Kidney (tissue), 14 donors: ENCODE measurements around the gene PSMD2. TPM values are rescaled to one million over a fixed set of nuclear protein-coding genes. Genes with fewer than 3 reads are reported as not detected.

Experiments used
- DNase-seq, 5 donors: peaks; one replicate each; pipeline ENCODE4 v3.0.0-alpha.2; 2013 to 2020
- FAIRE-seq: peaks from 2 replicates; lab custom pipeline; 2012; peaks lifted over from hg19 to GRCh38; lab: Jason Lieb, UNC
- H3K27ac ChIP-seq, 2 donors: one replicate each; pipeline ENCODE4 v1.7.0; 2013; ENCODE audit warnings: low read depth in 2 of 2, low read length in 2 of 2, inconsistent platforms in 1 of 2
- H3K27me3 ChIP-seq: one replicate; pipeline ENCODE4 v1.7.1; 2013; ENCODE audit warnings: low read length, inconsistent platforms; ENCODE audit not compliant: control insufficient read depth, insufficient read depth
- H3K36me3 ChIP-seq, 3 donors: one replicate each; pipeline versions ENCODE4 v1.7.0 to v1.7.1; 2013; ENCODE audit warnings: low read length in 3 of 3, control low read depth in 1 of 3, inconsistent platforms in 1 of 3; ENCODE audit not compliant: insufficient read depth in 3 of 3, control insufficient read depth in 2 of 3
- H3K4me1 ChIP-seq, 3 donors: one replicate each; pipeline versions ENCODE4 v1.7.0 to v1.7.1; 2013; ENCODE audit warnings: low read length in 3 of 3, inconsistent platforms in 1 of 3, low read depth in 1 of 3; ENCODE audit not compliant: control insufficient read depth in 2 of 3, insufficient read depth in 2 of 3
- H3K4me3 ChIP-seq, 3 donors: one replicate each; pipeline versions ENCODE4 v1.7.0 to v1.8.1; 2013; ENCODE audit warnings: low read length in 3 of 3, control low read depth in 1 of 3, inconsistent platforms in 1 of 3
- H3K9ac ChIP-seq, 3 donors: one replicate each; pipeline versions ENCODE4 v1.7.0 to v1.7.1; 2013; ENCODE audit warnings: low read length in 3 of 3, control low read depth in 1 of 3, inconsistent platforms in 1 of 3
- H3K9me3 ChIP-seq, 3 donors: one replicate each; pipeline versions ENCODE4 v1.7.0 to v1.7.1; 2013; ENCODE audit warnings: low read length in 3 of 3, control low read depth in 1 of 3, inconsistent platforms in 1 of 3; ENCODE audit not compliant: control insufficient read depth in 2 of 3, insufficient read depth in 1 of 3
- intact Hi-C: fragments of 100-400 bp; cut with DNase I; formaldehyde crosslinking; loops from one replicate; pipeline ENCODE4 v1.11.1; 2022
- polyA plus RNA-seq: library from polyadenylated mRNA; stranded (reverse); fragments of 350-450 nt; fragmentation: Illumina TruSeq; extraction: RNeasy Lipid Tissue Mini Kit (QIAGEN cat#74804); gene quantifications from one replicate; pipeline ENCODE4 v1.2.3, GENCODE V29; 2014; ENCODE audit warnings: low read depth, low replicate concordance; ENCODE audit not compliant: insufficient read depth
- total RNA-seq: library from RNA; stranded (reverse); fragmentation: NEBNext Ultra II Directional; extraction: Animal tissue kit (Norgen Biotek cat#: 25700); gene quantifications from one replicate; pipeline ENCODE4 v1.2.1, GENCODE V29; 2021
- TF ChIP-seq, protein P1 (sequence below): IDR thresholded peaks from 3 replicates; pipeline ENCODE4 v1.5.1; 2012; ENCODE audit warnings: mild to moderate bottlenecking, moderate library complexity, borderline replicate concordance; ENCODE audit not compliant: insufficient read depth; ENCODE audit errors: extremely low read depth
- donor health status: control.
- donor health status: control.
- donor health status: control.
- donor health status: control.
- donor health status: control.
- donor health status: DM: yes; HTN: yes; CAD: no.
- donor health status: Normal renal cell carcinoma (clear cell type).

Gene PSMD2
- total and polyA plus RNA-seq, 2 donors from 2014 or later: 104 to 149 TPM

DNA sequence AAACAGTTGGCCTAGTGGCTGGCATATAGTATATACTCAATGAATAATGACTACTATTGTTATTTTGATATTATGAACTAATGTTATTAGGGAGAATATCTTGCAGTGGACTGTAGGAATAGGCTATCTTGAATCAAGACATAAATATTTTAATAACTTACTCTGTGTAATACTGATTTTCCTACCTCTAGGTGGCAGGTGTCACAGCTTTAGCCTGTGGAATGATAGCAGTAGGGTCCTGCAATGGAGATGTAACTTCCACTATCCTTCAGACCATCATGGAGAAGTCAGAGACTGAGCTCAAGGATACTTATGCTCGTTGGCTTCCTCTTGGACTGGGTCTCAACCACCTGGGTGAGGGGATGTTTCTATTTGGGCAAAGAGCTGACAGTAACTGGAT, 6.5 kb downstream of the PSMD2 start:
- Histone ChIP-seq H3K4me3 (no peak overlapping the region), H3K27ac (no peak overlapping the region), H3K9me3 (no peaks in the 10 kb centered on the region), H3K9ac (no peak overlapping the region), H3K4me1 (no peaks in the 10 kb centered on the region), H3K36me3 (peaks cover 10 to 71% (median 62%) of the 10 kb centered on the region in 3 donors), H3K27me3 (no peaks in the 10 kb centered on the region)
- FAIRE-seq (no peak), DNase-seq (no peak)
- TF ChIP-seq, protein P1, sequence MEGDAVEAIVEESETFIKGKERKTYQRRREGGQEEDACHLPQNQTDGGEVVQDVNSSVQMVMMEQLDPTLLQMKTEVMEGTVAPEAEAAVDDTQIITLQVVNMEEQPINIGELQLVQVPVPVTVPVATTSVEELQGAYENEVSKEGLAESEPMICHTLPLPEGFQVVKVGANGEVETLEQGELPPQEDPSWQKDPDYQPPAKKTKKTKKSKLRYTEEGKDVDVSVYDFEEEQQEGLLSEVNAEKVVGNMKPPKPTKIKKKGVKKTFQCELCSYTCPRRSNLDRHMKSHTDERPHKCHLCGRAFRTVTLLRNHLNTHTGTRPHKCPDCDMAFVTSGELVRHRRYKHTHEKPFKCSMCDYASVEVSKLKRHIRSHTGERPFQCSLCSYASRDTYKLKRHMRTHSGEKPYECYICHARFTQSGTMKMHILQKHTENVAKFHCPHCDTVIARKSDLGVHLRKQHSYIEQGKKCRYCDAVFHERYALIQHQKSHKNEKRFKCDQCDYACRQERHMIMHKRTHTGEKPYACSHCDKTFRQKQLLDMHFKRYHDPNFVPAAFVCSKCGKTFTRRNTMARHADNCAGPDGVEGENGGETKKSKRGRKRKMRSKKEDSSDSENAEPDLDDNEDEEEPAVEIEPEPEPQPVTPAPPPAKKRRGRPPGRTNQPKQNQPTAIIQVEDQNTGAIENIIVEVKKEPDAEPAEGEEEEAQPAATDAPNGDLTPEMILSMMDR: peak; percentile 23
- intact Hi-C loops: no loop called here

DNA sequence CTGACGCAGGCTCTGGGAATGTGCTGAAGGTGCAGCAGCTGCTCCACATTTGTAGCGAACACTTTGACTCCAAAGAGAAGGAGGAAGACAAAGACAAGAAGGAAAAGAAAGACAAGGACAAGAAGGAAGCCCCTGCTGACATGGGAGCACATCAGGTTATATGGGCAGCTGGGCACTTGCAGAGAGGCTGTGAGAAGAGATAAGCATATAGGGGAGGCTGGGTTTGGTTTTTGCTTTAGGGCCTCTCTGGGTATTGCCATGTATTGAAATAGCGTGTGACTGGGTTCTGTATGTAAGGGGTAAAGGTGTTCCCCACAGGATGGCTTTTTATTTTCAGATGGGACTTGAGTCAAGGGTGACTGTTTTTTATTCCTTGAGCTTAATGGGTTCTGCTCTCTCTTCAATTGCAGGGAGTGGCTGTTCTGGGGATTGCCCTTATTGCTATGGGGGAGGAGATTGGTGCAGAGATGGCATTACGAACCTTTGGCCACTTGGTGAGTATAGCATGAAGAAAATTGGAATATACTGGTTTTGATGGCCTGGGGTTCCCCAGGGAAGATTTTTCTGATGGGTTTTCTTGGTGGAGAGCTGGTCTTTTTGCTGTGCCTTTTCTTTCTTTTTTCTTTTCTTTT, 7.4 kb downstream of the PSMD2 start:
- DNase-seq (no peak), FAIRE-seq (no peak)
- no peaks in the 10 kb centered on the region for H3K27me3 ChIP-seq
- H3K36me3 ChIP-seq: peaks cover 10 to 65% (median 58%) of the 10 kb centered on the region in 3 donors
- H3K9me3 ChIP-seq: no peaks in the 10 kb centered on the region
- intact Hi-C loops: no loop called here
- H3K9ac ChIP-seq: no peak overlapping the region
- no peak overlapping the region for H3K4me3 ChIP-seq
- H3K4me1 ChIP-seq: no peaks in the 10 kb centered on the region
- no peak overlapping the region for H3K27ac ChIP-seq
- TF ChIP-seq, protein P1: no peak

DNA sequence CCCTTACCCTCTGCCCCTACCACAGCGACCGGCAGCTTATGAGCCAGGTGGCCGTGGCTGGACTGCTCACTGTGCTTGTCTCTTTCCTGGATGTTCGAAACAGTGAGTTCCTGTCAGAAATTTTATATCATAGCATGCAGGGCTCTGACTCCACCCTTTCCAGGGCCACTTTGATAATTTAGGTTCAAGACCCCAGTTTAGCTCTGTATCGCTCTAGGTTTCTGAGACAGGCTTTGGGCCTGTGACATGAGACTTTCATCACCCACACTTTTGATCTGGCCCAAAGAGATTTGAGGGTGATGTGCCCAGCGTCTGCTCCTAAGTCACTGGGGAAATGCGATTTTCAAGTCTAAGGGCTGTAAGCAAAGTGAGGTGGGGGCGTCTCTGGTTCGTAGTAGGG, 8.9 kb downstream of the PSMD2 start:
- no peak overlapping the region for H3K4me3 ChIP-seq
- FAIRE-seq (no peak), DNase-seq (no peak)
- H3K9ac ChIP-seq: no peak overlapping the region
- TF ChIP-seq, protein P1: no peak
- H3K4me1 ChIP-seq: no peaks in the 10 kb centered on the region
- no peak overlapping the region for H3K27ac ChIP-seq
- H3K9me3 ChIP-seq: no peaks in the 10 kb centered on the region
- intact Hi-C loops: no loop called here
- H3K27me3 ChIP-seq: no peaks in the 10 kb centered on the region
- H3K36me3 ChIP-seq: peaks cover 2 to 50% (median 45%) of the 10 kb centered on the region in 3 donors
